Measurements from ENCODE around the gene SERTAD2.
A peak's percentile ranks its signal among the peaks of the same experiment; 100 is the strongest.

The SERTAD2 gene

GRCh38 chr2:64649013-64649484 lies 4.7 kb downstream of the SERTAD2 start:
- no peak for DNase-seq (ENCODE audit: low read depth in 2 of 2)

- DNase-seq (ENCODE audit: low read depth in 2 of 2): peak; percentile 77 to 88
Observed at GRCh38 chr2:64646007-64646880, 7.5 kb downstream of the SERTAD2 start.

GRCh38 chr2:64644458-64645382 lies 9.0 kb downstream of the SERTAD2 start:
- peak in 1 of 2 donors; percentile 35 for DNase-seq (ENCODE audit: low read depth in 2 of 2)

GRCh38 chr2:64643838-64644457 lies 9.8 kb downstream of the SERTAD2 start:
- DNase-seq (ENCODE audit: low read depth in 2 of 2): no peak

DNA sequence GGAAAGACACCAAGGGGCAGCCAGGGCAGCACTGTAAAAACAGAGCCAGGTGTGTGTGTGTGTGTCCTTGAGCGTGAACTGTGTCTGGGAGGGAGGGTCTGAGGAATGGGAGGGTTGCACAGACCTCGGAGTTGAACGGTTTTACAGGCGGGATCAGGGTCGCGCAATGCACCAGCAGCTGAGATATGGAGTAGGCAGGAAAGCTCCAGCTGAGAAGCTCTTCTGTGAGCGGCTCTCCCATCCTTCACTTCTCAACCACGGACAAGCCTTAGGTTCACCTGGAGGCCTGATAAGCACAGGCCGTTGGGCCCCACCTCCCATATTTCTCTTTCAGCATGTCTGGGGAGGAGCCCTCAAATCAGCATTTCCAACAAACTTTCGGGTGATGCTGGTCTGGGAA lies 12.1 kb downstream of the SERTAD2 start:
- no peak for DNase-seq (ENCODE audit: low read depth in 2 of 2)

DNA sequence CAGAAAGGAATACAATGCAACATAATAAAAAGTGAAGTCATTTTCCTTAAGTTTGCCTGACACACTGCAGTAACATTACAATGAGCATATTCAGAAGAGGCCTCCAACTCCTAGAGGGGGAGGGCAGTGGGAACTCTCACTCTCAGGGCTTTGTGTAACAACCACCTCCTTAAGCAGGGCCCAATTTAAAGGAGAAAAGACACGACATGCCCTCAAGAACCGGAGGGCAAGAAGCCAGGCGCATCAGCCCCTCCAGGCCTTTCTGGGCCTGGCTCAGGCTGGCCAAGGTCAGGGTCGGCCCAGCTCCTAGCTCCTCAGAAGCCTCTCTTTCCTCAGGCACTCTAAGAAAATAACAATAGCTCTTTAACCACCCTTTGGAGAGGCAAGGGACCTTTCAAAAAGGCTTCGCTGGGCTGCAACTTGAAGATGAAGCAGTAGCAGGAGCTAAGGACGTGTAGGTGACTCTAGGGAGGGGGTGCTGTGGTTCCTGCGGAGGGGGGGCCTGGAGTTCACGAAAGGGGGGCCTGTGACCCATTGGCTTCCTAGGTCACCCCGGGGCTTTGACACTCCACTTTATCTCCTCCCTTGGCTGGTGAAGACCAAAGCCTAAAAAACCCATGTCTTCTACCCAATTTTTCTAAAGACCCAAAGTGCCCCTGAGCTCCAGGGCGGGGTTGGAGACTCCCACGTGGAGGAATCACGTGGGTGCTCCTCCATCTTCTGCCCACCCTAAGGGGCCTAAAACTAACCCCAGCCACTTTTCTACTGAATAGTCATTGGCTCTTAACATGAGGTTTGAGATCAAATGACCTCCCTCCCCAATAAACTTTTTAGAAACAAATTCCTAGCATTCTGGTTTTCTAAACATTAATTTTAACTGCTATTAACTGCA lies 13.3 kb downstream of the SERTAD2 start:
- DNase-seq (ENCODE audit: low read depth in 2 of 2): no peak

GRCh38 chr2:64639691-64640090 lies 14.0 kb downstream of the SERTAD2 start:
- DNase-seq (ENCODE audit: low read depth in 2 of 2): no peak

DNA sequence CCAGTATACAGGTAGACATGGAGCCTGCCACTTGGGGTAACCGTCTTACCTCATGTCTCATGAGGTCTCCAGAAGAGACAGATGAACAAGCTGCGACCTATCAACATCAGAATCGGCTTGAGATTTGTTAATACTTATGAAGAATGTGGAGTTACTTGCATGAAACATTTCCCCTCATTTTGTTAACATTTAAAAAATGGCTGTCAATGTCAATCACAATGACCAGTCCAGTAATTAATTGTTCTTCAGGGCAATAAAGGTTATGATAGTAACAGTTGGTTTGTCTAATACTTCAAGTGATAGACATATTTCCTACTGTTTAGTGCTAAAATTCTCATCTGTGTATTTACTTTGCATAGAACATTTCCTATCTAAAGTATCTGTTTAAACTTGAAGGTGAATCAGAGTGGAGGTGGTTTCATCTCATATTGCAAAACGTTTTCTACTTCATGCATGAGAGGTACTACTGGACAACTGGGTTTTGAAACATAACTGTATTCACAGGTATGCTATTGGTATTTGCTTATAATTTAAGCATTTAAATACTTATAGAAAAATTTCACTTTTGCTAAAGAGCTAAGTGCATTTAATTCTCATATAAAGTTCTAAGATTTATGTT lies 15.1 kb downstream of the SERTAD2 start:
- no peak for DNase-seq (ENCODE audit: low read depth in 2 of 2)

DNA sequence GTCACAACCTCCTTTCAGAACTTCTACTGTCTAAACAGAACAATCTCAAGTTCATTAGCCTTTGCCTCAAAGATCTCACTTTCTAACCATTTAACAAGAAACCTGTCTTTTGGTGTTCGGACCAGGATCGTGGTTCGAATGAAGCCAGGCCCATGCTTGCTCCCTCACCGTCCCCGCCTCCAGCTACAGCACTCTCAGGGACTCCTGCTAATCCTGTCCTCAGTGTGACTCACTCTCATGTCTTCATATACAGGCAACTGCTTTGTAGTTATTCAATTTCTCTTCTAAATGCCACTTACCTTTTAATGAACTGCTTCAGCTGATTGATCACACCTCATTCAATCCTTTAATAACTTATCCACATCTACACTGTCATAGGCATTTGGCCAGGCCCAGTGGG lies 15.8 kb downstream of the SERTAD2 start:
- no peak for DNase-seq (ENCODE audit: low read depth in 2 of 2)

GRCh38 chr2:64637000-64637635 lies 16.6 kb downstream of the SERTAD2 start:
- DNase-seq (ENCODE audit: low read depth in 2 of 2): no peak

DNA sequence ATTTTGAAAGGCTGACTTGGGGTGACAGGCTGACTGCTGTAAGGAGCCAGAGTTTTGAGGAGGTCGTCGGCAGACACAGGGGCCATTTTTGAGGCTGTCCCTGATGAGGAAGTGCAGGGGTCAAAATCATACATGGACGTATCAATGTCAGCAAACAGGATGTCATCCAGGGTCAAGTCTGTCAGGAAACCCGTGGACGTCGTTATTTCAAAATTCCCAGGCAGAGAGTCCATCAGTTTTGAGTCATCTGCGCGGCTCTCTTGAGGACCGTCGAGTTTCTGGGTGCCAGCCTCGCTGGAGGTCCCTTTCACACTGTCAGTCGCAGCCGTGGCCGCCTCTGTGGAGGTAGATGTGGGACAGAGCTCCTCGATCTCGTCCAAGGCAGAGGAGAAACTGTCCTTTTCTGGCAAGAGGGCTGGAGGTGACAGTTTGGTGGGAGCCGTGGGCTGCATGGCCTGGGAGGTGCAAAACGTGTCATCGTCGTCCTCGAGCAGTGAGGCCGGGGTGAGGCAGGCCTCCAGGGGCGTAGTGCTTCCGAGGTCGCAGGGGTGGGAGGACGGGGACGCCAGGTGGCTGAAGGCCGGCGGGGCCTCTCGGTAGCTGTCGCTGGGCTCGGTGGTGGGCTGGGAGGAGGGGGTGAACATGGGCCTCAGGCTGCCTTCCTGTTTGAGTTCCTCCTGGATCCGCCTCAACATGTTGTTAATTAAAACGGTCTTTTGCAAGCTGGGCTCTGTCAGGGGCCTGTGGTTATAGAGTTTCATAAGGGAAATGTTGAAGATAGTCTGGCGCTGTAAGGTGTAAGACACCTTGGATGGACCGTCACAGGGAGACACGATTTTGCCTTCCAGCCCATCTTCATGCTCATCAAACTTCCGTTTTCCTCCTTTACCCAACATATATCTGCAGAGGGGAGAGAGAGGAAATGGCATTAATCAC lies 17.5 kb downstream of the SERTAD2 start:
- DNase-seq (ENCODE audit: low read depth in 2 of 2): no peak

GRCh38 chr2:64634345-64635267 lies 19.1 kb downstream of the SERTAD2 start:
- no peak for DNase-seq (ENCODE audit: low read depth in 2 of 2)

DNA sequence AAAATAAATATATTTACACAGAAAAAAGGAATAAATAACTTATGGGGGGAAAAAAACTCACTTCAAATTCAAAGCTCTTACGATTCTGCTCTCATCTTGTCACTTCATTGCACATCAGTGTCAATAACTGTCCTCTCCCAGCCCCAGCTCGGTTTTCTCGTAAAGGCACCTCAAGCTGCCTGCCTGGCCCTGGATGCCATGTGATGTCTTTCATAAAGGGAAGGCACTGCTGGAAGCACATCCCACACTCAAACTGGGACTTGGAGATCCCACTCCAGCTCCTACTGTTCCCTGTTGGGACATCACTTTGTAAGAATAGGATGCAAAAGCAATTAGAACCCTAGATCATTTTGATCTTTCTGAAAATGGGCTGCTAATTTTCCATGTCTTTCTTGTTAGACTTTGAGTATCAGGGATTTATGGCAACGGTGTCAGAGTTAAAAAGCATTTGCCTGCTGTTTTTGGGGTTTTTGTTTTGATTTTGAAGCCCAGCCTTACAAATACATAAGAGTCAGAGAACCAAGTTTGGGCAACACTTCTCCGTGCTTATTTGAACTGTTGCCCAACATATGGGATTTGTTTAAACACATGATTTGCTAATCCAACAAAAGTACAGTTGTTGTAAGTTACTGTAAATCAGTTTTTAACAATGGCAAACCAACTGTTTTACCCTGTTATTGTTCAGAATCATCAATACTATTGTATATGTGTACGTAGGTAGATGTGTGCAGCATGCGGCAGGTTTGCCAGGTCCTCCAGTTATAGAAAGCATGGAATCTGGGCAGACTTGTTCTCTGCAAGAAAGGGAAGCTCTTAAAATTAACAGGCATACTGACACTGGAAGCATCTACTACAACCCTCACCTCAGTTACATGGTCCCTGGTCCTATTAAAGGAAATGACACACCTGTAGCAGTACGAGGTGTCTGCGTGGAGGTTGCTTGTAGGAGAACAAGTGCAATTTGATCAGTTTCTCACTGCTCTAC lies 20.6 kb downstream of the SERTAD2 start:
- no peak for DNase-seq (ENCODE audit: low read depth in 2 of 2)

DNA sequence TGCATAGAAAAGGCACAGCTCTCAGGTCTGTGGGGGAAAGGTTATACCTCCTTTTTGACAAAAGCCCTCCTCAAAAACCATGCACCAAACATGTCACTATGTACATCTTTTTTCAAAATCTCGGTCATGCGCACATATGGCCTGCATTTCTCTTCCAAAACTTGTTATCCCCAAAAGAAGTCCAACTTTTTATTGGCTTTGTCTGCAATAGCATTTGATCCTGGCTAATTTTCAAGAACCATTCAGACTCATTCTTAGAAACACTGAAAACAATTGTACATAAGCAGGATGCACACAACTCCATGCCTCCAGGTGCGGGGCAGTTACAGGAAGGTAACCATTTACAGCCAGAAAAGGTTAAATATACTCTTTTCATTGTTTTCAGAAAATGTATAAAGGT lies 21.9 kb downstream of the SERTAD2 start:
- DNase-seq (ENCODE audit: low read depth in 2 of 2): no peak

DNA sequence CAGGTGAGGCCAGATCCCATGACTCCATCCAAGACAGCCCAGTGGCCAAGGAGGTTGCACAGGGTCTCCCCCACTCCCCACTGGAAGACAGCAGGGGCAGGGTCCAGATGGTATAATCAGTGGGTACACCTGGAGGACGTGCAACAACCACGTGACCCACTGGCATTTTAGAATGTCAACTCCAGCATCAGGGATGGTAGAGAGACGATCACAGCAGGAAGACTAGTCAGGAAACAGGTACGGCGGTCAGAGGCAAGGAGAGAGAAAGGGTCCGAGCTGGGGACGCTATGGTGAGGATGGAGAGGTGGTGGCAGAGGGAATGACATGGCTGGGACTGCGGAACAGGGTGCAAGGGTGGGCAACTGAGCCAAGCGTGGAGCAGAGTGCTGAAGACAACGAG lies 23.0 kb downstream of the SERTAD2 start:
- no peak for DNase-seq (ENCODE audit: low read depth in 2 of 2)

DNA sequence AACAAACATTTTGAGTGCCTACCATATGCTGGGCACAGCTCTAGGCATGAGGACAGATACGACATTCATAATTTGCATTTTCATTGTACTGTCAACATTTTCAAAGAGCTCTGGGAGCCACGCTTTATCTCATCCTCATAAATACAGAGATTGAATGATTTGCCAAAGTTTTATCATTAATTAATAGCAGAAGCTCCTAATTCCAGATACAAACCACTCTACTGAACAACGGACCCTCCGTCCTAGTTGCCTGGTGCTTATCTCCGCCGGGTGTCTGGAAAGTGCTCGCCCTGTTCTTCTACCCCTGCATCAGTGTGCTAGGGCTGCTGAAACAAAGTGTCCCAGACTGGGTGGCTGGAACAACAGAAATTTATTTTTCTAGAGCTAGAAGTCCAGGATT lies 23.8 kb downstream of the SERTAD2 start:
- DNase-seq (ENCODE audit: low read depth in 2 of 2): no peak

DNA sequence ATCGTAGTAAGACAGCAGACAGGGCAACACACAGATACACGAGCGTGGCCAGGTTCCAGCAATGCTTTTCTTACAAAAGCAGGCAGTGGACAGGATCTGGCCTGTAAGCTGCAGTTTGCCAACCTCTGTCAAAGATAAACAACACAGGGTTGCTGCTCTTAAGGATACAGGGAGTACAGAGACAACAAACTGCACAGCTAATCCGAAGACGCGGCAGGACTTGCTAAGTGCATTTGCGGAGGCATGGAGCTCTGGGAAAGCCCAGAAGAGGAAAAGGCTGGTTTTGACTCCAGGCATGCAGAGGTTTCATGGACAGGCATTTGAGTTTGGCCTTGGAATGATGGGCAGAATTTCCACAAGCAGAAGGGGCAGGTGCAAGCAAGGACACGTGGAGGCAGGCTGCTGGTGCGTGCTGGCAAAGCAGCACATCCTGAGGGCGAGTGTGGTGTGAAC lies 24.4 kb downstream of the SERTAD2 start:
- no peak for DNase-seq (ENCODE audit: low read depth in 2 of 2)

Data from stimulated activated CD4-positive, alpha-beta T cell treated with anti-CD3 and anti-CD28 coated beads, Interleukin-4, amount 100 ng/mL, for 48 hours (primary cell).